ENCODE data around the gene SCAF4.
"Not testable (repeated sequence)": the region's sequence is repeated elsewhere in the genome, so short reads cannot be mapped to it uniquely, and the experiment has no call there.

The SCAF4 gene

DNA sequence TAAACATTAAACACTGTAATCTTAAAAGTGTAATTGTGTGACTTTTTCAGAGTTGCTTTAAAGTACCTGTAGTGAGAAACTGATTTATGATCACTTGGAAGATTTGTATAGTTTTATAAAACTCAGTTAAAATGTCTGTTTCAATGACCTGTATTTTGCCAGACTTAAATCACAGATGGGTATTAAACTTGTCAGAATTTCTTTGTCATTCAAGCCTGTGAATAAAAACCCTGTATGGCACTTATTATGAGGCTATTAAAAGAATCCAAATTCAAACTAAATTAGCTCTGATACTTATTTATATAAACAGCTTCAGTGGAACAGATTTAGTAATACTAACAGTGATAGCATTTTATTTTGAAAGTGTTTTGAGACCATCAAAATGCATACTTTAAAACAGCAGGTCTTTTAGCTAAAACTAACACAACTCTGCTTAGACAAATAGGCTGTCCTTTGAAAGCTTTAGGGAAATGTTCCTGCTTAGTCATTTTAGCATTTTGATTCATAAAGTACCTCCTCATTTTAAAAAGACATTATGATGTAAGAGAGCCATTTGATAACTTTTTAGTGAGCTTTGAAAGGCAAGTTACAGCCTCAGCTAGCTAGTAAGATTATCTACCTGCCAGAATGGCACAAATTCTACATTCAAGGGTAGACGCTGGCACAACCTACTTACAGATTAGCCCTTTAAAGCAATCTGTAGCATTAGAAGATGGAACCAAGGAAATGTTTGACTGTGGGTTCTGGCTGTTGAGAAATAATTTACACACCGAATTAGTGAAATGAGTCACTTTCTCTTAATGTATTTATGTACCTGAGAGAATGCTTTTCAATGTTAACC, 63.0 kb downstream of the SCAF4 start:
- no peak for DNase-seq

DNA sequence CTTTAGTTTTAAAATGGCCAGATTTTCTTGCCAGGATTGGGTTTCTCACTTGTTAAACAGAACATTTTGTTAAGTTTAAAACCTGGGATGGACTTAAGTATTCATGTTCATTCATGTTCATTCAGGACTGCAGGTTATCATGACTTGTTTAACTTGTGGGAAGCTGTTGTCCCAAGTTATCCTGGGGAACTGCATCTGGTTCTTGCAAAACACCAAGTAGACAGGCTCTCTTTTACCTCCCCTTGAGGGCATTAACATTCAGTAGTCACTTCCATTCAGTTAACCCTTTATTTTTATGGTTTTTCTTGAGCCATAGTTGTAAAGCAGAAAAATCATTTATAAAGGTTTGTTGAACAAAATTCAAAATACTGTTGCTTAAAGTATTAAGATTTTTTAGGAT, 64.3 kb downstream of the SCAF4 start:
- DNase-seq: no peak

DNA sequence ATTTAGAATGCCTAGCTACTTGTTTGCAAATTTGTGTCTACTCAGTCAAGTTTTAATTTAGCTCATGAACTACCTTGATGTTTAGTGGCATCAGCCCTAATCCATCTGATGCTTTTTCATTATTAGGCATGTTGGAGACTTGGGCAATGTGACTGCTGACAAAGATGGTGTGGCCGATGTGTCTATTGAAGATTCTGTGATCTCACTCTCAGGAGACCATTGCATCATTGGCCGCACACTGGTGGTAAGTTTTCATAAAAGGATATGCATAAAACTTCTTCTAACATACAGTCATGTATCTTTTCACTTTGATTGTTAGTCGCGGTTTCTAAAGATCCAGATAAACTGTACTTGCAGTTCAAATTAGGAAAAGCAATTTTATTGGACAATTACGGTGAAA, 64.8 kb downstream of the SCAF4 start:
- DNase-seq: no peak

DNA sequence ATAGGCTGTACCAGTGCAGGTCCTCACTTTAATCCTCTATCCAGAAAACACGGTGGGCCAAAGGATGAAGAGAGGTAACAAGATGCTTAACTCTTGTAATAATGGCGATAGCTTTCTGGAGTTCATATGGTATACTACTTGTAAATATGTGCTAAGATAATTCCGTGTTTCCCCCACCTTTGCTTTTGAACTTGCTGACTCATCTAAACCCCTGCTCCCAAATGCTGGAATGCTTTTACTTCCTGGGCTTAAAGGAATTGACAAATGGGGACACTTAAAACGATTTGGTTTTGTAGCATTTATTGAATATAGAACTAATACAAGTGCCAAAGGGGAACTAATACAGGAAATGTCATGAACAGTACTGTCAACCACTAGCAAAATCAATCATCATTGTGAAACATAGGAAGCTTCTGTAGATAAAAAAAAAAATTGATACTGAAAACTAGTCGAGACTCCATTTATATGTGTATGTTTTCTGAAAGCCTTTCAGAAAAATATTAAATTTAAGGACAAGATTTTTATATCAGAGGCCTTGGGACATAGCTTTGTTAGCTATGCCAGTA, 65.4 kb downstream of the SCAF4 start:
- no peak for DNase-seq

DNA sequence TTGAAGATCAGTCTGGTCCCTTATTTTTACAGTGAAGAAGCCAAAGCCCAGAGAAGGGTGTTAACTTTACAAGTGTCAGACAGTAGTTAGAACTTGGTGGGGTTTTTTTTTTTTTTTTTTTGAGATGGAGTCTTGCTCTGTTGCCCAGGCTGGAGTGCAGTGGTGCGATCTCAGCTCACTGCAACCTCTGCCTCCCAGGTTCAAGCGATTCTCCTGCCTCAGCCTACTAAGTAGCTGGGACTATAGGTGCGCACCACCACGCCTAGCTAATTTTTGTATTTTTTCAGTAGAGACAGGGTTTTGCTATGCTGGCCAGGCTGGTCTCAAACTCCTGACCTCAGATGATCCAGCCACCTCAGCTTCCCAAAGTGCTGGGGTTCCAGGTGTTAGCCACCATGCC, 66.0 kb downstream of the SCAF4 start:
- not testable (repeated sequence) for DNase-seq

DNA sequence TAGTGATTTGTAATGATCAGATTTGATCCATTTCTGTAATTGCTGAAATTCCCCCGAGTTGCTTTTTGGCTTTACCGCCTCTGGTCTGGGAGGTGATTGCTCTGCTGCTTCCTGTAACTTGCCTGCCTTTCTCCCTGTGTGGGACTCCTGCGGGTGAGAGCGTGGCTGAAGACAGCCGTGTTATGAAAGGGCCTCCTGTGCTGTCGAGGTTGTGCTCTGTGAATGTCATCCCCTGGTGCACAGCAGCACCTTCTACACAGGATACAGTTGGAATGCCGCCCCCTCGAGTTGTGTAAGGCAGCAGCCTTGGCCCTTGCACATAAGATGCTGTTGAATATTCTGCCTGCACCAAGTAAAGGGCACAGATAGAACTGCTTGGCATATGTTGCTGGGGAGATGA, 66.5 kb downstream of the SCAF4 start:
- DNase-seq: no peak

DNA sequence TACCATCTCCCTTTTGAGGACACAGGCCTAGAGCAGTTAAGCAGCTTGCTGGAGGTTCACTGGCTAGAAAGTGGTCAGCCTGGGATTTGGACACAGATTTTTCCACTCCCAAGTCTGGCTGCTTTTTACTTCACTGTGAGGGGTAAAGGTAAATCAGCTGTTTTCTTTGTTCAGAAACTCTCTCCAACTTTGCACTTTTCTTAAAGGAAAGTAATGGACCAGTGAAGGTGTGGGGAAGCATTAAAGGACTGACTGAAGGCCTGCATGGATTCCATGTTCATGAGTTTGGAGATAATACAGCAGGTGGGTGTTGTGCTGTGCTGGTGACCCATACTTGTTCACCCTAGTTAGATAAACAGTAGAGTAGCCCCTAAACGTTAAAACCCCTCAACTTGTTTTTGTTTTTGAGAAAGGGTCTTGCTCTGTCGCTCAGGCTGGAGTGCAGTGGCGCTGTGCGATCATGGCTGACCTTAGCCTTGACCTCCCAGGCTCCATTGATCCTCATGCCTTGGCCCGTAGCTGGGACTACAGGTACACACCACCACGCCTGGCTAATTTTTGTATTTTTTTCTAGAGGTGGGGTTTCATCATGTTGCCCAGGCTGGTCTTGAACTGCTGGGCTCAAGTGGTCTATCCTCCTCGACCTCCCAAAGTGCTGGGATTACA, 68.2 kb downstream of the SCAF4 start:
- no peak for DNase-seq

DNA sequence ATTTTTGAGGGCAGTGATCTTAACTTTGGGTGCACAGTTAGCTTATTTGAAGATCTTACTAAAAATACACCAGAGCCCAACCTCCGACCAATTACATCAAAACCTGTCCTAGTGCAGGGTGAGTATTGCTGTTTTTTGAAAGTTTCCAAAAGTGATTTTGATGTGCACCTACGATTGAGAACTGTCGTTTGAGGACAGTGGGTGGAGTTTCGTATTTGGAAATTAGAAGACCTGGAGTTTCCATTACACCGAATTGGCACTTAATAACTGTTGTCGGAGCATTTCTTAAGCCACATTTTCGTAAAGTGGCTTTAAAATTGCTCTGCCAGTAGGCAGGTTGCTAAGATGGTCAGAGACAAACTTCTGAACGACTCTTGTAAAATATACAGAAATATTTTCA, 71.3 kb downstream of the SCAF4 start:
- DNase-seq: no peak

DNA sequence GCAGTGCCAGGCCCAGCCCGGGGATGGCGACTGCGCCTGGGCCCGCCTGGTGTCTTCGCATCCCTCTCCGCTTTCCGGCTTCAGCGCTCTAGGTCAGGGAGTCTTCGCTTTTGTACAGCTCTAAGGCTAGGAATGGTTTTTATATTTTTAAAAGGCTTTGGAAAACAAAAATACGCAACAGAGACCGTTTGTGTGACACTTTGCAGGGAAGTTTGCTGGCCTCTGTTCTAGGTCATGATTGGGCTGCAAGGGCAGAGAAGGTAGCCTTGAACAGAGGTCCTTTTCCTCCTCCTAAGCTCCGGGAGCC, 71.7 kb downstream of the SCAF4 start:
- no peak for DNase-seq

DNA sequence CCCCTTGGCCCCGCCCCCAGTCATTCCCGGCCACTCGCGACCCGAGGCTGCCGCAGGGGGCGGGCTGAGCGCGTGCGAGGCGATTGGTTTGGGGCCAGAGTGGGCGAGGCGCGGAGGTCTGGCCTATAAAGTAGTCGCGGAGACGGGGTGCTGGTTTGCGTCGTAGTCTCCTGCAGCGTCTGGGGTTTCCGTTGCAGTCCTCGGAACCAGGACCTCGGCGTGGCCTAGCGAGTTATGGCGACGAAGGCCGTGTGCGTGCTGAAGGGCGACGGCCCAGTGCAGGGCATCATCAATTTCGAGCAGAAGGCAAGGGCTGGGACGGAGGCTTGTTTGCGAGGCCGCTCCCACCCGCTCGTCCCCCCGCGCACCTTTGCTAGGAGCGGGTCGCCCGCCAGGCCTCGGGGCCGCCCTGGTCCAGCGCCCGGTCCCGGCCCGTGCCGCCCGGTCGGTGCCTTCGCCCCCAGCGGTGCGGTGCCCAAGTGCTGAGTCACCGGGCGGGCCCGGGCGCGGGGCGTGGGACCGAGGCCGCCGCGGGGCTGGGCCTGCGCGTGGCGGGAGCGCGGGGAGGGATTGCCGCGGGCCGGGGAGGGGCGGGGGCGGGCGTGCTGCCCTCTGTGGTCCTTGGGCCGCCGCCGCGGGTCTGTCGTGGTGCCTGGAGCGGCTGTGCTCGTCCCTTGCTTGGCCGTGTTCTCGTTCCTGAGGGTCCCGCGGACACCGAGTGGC, 72.2 kb downstream of the SCAF4 start, which contains the start of gene SOD1:
SOD1 (plus strand) TSS at position 158 of the 723 bp plus-strand sequence; CDS start at position 235, 77 bp downstream.
- DNase-seq: peak; percentile 94

DNA sequence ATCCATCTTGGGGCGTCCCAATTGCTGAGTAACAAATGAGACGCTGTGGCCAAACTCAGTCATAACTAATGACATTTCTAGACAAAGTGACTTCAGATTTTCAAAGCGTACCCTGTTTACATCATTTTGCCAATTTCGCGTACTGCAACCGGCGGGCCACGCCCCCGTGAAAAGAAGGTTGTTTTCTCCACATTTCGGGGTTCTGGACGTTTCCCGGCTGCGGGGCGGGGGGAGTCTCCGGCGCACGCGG, 72.7 kb downstream of the SCAF4 start:
- DNase-seq: no peak

DNA sequence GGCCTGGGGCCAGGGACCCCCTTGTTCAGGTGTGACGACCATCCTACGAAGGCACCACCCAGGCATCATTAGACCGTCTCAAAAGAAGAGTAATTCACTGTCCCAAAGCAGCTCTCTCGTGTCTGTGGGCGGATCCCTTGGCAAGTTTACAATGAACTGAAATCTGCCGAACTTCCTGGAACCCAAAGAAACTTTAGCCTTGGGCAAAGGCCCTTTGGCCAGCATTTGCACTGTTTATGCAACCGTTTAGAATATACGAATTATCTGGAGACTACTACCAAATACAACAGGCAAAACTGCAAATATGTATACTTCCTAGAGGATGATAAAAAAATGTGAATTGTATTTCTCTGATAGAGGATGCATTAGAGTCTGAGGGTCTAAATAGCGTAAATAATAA, 73.9 kb downstream of the SCAF4 start:
- no peak for DNase-seq

DNA sequence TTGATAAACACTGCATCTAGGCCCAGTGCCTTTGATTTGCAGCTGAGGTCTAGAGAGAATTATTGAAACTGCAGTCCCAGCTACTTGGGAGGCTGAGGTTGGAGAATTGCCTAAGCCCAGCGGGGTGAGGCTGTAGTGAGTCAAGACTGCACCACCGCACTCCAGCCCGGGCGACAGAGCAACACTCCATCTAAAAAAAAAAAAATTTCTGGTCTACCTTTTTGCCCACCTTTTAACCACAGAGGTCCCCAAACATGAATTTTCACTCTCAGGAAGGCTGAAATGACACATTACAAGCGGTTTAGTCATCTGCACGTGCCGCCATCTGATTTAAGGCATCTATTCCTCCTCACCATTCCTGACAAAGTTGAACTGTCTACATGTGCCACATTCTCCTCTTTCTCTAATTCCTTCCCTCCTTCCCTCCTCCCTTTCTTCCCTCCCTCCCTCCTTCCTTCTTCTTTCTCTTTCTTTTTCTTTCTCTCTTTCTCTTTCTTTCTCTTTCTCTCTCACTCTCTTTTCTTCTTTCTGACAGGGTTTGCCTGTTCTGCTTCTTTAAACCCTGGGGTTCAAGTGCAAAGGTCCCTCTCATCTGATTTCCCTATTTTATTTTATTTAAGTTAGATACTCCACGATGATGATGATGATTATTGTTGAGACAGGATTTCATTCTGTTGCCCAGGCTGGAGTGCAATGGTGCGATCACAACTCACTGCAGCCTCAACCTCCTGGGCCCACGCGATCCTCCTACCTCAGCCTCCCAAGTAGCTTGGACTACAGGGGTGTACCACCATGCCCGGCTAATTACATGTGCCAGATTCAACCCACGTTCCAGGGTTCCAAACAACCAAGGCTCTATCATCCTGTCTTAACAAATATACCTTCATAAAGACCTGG, 75.5 kb downstream of the SCAF4 start:
- DNase-seq: no peak

DNA sequence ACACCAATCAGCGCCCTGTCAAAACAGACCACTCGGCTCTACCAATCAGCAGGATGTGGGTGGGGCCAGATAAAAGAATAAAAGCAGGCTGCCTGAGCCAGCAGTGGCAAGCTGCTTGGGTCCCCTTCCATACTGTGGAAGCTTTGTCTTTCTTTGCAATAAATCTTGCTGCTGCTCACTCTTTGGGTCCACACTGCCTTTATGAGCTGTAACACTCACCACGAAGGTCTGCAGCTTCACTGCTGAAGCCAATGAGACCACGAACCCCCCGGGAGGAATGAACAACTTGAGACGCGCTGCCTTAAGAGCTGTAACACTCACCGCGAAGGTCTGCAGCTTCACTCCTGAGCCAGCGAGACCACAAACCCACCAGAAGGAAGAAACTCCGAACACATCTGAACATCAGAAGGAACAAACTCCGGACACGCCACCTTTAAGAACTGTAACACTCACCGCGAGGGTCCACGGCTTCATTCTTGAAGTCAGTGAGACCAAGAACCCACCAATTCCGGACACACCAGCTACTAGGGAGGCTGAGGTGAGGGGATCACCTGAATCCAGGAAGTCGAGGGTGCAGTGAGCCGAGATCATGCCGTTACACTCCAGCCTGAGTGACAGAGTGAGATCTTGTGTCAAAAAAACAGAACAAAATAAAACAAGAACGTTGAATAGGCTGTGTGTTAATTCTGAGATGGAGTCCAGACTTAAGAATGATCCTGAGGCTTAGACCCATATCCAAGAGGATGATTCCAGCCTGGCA, 76.9 kb downstream of the SCAF4 start:
- DNase-seq: not testable (repeated sequence)

DNA sequence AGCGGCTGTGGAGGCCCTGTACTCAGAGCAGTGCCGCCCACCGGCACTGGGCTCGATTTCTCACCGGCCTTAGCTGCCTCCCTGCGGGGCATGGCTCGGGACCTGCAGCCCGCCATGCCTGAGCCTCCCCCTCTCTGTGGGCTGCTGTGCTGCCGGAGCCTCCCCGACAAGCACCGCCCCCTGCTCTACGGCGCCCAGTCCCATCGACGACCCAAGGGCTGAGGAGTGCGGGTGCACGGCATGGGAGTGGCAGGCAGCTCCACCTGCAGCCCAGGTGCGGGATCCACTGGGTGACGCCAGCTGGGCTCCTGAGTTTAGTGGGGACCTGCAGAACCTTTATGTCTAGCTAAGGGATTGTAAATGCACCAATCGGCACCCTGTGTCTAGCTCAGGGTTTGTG, 77.6 kb downstream of the SCAF4 start:
- no peak for DNase-seq

DNA sequence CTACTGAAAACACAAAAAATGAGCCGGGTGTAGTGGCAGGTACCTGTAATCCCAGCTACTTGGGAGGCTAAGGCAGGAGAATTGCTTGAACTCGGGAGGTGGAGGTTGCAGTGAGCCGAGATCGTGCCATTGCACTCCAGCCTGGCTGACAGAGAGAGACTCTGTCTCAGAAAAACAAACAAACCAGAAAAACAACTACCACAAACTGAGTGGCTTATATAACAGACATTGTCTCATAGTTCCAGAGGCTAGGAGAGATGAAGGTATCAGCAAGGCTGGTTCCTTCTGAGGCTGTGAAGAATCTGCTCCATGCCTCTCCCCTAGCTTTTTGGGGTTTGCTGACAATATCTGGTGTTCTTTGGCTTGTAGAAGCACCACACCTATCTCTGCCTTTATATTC, 80.4 kb downstream of the SCAF4 start:
- DNase-seq: not testable (repeated sequence)

DNA sequence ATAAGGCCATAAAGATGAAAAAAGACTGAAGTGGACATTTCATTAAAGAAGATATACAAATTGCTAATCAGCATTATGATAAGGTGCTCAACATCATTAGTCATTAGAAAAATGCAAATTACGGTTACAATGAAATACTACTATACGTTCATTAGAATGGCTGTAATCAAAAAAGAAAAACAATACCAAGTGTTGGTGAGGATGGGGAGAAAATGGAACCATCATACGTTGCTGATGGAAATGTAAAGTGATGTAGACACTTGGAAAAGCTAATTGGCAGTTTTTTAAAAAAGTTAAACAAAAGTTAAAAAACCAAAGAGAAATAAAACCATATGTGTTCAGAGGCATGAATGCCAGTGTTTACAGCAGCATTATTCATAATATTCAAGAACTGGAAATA, 81.0 kb downstream of the SCAF4 start:
- no peak for DNase-seq

DNA sequence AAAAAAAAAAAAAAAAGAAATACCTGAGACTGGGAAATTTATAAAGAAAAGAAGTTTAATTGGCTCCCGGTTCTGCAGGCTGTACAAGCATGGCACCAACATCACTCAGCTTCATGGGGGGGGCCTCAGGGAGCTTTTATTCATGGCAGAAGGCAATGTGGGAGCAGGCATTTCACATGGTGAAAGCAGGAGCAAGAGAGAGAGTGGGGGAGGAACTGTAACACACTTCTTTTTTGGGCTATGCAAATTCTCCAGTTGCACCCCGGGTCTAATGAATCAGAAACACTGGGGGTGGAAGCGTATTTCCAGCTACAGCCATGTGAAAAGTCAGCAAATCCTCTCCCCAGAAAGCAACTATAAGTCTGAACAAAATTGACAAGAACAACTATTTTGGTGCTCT, 84.3 kb downstream of the SCAF4 start:
- DNase-seq: no peak

DNA sequence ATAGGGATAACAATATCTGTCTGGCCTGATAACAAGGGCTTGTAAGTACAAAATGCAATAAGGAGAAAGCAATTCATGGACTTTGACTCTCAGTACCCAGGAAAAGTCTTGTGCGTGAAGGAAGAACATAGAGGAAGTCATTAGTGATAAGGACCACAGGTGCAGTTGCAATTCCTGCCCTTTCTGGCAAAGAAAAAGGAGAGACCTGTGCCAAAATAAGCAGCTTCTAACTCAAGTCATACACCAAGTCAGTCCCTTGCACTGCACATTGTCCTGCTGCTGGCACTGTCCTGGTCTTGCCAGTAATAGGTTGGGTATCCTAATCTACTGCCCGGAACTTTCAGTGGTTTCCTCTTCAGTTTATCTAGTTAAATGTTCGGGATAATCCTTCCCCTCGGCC, 87.3 kb downstream of the SCAF4 start:
- no peak for DNase-seq

DNA sequence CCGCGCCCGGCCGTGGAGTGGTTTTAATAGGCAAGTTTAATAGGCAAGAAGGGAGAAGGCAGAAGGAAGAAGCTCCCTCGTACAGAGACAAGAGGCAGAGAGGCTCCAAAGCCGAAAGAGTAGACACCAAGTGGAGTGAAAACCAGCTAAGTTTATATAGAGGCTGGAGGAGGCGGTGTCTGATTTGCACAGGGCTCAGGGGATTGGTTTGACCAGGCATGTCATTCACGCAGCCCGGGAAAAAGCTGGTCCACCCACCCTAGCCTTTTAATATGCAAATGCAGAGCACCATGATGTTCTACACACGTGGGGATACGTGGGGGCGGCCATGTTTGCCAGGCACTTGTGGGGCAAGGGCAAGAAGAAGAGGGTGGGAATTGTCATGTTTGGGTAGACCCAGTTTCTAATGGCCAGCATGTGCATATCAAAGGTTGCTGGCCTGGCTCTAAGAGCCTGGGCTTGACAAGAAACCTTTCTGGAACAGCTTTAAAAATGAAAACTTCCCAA, 90.4 kb downstream of the SCAF4 start:
- DNase-seq: no peak

DNA sequence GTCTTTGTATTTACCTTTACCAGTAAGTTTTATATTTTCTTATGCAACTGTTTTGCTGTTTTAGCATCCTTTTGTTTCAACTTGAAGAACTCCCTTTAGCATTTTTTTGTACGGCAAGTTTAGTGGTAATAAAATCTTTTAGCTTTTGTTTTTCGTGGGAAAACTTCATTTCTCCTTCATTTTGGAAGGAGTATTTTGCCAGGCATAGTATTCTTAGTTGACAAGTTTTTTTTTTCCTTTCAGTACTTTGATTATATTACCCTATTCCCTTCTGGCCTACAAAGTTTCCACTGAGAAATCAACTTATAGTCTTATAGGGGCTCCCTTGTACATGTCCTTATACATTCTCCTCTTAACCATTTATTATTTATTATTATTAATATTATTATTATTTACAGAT, 95.0 kb downstream of the SCAF4 start:
- DNase-seq: no peak

DNA sequence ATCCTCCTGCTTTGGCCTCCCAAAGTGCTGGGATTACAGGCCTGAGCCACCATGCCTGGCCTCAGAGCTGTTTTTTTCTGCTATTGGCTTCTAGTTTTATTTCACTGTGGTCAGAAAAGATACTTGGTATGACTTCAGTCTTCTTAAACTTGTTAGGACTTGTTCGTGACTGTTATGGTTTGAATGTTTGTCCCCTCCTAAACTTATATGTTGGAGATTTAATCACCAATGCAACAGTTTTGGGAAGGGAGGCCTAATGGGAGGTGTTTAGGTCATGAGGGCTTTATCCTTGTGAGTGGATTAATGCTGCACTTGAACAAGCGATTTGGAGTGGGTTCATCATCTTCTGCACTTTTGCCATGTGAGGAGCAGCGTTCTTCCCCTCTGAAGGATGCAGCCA, 96.9 kb downstream of the SCAF4 start:
- no peak for DNase-seq

Data from activated CD4-positive, alpha-beta T cell treated with anti-CD3 and anti-CD28 coated beads for 1 hour (primary cell).